Transverse colon (tissue), 4 donors: Measurements from ENCODE around the gene SLC22A23. TPM values are rescaled to one million over a fixed set of nuclear protein-coding genes. Genes with fewer than 3 reads are reported as not detected.
"Not testable (repeated sequence)": the region's sequence is repeated elsewhere in the genome, so short reads cannot be mapped to it uniquely, and the experiment has no call there.

ENCODE experiments used
- DNase-seq: peaks from one replicate; pipeline ENCODE4 v3.0.0-alpha.2; 2019
- H3K27ac ChIP-seq, 4 donors: fragments of 200-600 bp; sonication (generic); 2 replicates each; pipeline ENCODE4 v1.5.1; 2016 to 2018; ENCODE audit warnings: inconsistent platforms in 4 of 4
- H3K27me3 ChIP-seq: fragments of 200-600 bp; sonication (generic); 2 replicates; pipeline ENCODE4 v1.5.1; 2017; ENCODE audit warnings: inconsistent platforms
- H3K36me3 ChIP-seq, 4 donors: fragments of 200-600 bp; sonication (generic); 2 replicates each; pipeline ENCODE4 v1.5.1; 2017 to 2019; ENCODE audit warnings: inconsistent platforms in 4 of 4
- H3K4me1 ChIP-seq, 4 donors: fragments of 200-600 bp; sonication (generic); 2 replicates each; pipeline ENCODE4 v1.5.1; 2017 to 2020; ENCODE audit warnings: inconsistent platforms in 4 of 4
- H3K4me3 ChIP-seq, 4 donors: fragments of 200-600 bp; sonication (generic); 1 replicate in 1 of 4; 2 replicates in 3 of 4; pipeline versions ENCODE4 v1.5.1 to v1.6.1; 2017 to 2019; ENCODE audit warnings: inconsistent platforms in 4 of 4
- H3K9me3 ChIP-seq, 2 donors: fragments of 200-600 bp; sonication (generic); 2 replicates each; pipeline ENCODE4 v1.5.1; 2017 to 2019; ENCODE audit warnings: inconsistent platforms in 2 of 2
- CTCF ChIP-seq, 5 experiments: fragments of 200-600 bp in 3 of 5; fragments of 450-650 bp in 2 of 5; sonication (generic) in 3 of 5; IDR thresholded peaks; 1 replicate in 2 of 5; 2 replicates in 3 of 5; pipeline ENCODE4 v1.5.1; 2016 to 2017; ENCODE audit warnings: antibody characterized with exemption in 5 of 5, inconsistent platforms in 3 of 5, mild to moderate bottlenecking in 2 of 5, moderate library complexity in 1 of 5
- EP300 ChIP-seq: sonication (generic); formaldehyde crosslinking; IDR thresholded peaks from one replicate; pipeline ENCODE4 v1.6.1; 2017; ENCODE audit warnings: antibody characterized with exemption, low read depth
- POLR2A ChIP-seq: fragments of 450-650 bp; IDR thresholded peaks from one replicate; pipeline ENCODE4 v1.6.1; 2016; ENCODE audit warnings: antibody characterized with exemption, mild to moderate bottlenecking, moderate library complexity
- POLR2AphosphoS5 ChIP-seq, 3 donors: sonication (generic); formaldehyde crosslinking; IDR thresholded peaks; one replicate each; pipeline ENCODE4 v1.6.1; 2016; ENCODE audit warnings: antibody characterized with exemption in 3 of 3
- whole genome bisulfite sequencing, 2 donors: methylation state at CpG; one replicate each; pipeline ENCODE4 v1.1.5; 2018; ENCODE audit warnings: low coverage in 1 of 2; 5-methylcytosine and 5-hydroxymethylcytosine counted together
- in situ Hi-C, 4 donors: fragments of 200-750 bp; cut with MboI; loops; one replicate each; pipeline versions ENCODE4 v1.15.0 to v1.15.1; 2017; ENCODE audit warnings: low sequenced_read_pairs in 3 of 4, low pct_ligation_motif_present in 1 of 4, low pct_unique_long_range_greater_than_20kb in 1 of 4
- intact Hi-C: fragments of 100-400 bp; cut with DNase I; formaldehyde crosslinking; loops from one replicate; pipeline ENCODE4 v1.15.1; 2023; ENCODE audit warnings: low total_unique reads
- total RNA-seq, 4 donors: library from RNA; depleted of rRNA; stranded (reverse); fragments of >200 nt; gene quantifications; one replicate each; pipeline ENCODE4 v1.1.0, GENCODE V29; 2016

Gene SLC22A23
- total RNA-seq, 4 donors from 2014 or later, result 96.1 to 161 (median 117) TPM

GRCh38 chr6:3379482-3380060 is 77.3 kb downstream of the SLC22A23 start:
- no peaks in the 10 kb centered on the region for H3K9me3 ChIP-seq
- no peaks in the 10 kb centered on the region for H3K36me3 ChIP-seq
- H3K4me1 ChIP-seq, result peaks cover 16 to 44% (median 36%) of the 10 kb centered on the region in 4 donors
- H3K27me3 ChIP-seq, result no peaks in the 10 kb centered on the region
- WGBS, 2 donors, result 86 to 91% methylated on average over 5 to 10 of the region's 10 CpGs
- peak overlapping the region in 1 of 4 donors; percentile 78 for H3K27ac ChIP-seq
- TF ChIP-seq EP300 (no peak), POLR2AphosphoS5 (IDR thresholded peaks at IDR 0.05) (no peak), POLR2A (no peak), CTCF (IDR thresholded peaks at IDR 0.05) (no peak)
- no peak for DNase-seq
- intact Hi-C loops (no loop called here), in situ Hi-C loops (no loop called here)
- no peak overlapping the region for H3K4me3 ChIP-seq

- intact Hi-C loops, DNase-seq, in situ Hi-C loops, H3K27me3 ChIP-seq, H3K4me3 ChIP-seq, H3K27ac ChIP-seq, H3K9me3 ChIP-seq, H3K36me3 ChIP-seq: not testable (repeated sequence)
- H3K4me1 ChIP-seq, result peaks cover 13 to 43% (median 31%) of the 10 kb centered on the region in 4 donors
- WGBS, 2 donors, result 53% methylated on average over 4 of the region's 4 CpGs; no CpG with 5 or more reads in 1 of the 2 donors
Measured at GRCh38 chr6:3378808-3379207, 78.0 kb downstream of the SLC22A23 start.

GRCh38 chr6:3378398-3378782 is 78.5 kb downstream of the SLC22A23 start:
- 67 to 76% methylated on average over 1 to 6 of the region's 6 CpGs for WGBS, 2 donors
- in situ Hi-C loops, intact Hi-C loops, DNase-seq, H3K27me3 ChIP-seq, H3K27ac ChIP-seq, H3K9me3 ChIP-seq, H3K4me3 ChIP-seq, H3K36me3 ChIP-seq: not testable (repeated sequence)
- H3K4me1 ChIP-seq, result peaks cover 9 to 43% (median 28%) of the 10 kb centered on the region in 4 donors

GRCh38 chr6:3377536-3378397 is 79.1 kb downstream of the SLC22A23 start:
- in situ Hi-C loops (no loop called here), intact Hi-C loops (no loop called here)
- Histone ChIP-seq H3K4me1 (peaks cover 7 to 43% (median 29%) of the 10 kb centered on the region in 4 donors), H3K27ac (peak overlapping the region in 2 of 4 donors; percentile 22 to 48), H3K4me3 (no peak overlapping the region), H3K9me3 (no peaks in the 10 kb centered on the region), H3K27me3 (no peaks in the 10 kb centered on the region), H3K36me3 (no peaks in the 10 kb centered on the region)
- 82 to 90% methylated on average over 6 to 17 of the region's 17 CpGs for WGBS, 2 donors
- no peak for DNase-seq
- TF ChIP-seq POLR2AphosphoS5 (IDR thresholded peaks at IDR 0.05), result no peak
- no peak for TF ChIP-seq POLR2A
- no peak for TF ChIP-seq EP300
- TF ChIP-seq CTCF (IDR thresholded peaks at IDR 0.05), result no peak

- DNase-seq, result no peak
- H3K36me3 ChIP-seq, result no peaks in the 10 kb centered on the region
- in situ Hi-C loops (no loop called here), intact Hi-C loops (no loop called here)
- no peaks in the 10 kb centered on the region for H3K27me3 ChIP-seq
- no peak overlapping the region for H3K4me3 ChIP-seq
- TF ChIP-seq CTCF (IDR thresholded peaks at IDR 0.05) (no peak), POLR2A (no peak), POLR2AphosphoS5 (IDR thresholded peaks at IDR 0.05) (peak in 1 of 3 donors; percentile 32), EP300 (no peak)
- H3K4me1 ChIP-seq, result peaks cover 14 to 48% (median 29%) of the 10 kb centered on the region in 4 donors
- 70 to 75% methylated on average over 2 to 3 of the region's 3 CpGs for WGBS, 2 donors
- H3K9me3 ChIP-seq, result no peaks in the 10 kb centered on the region
- peak overlapping the region; percentile 0 to 48 (median 20) for H3K27ac ChIP-seq
Measured at GRCh38 chr6:3376893-3377535, 79.8 kb downstream of the SLC22A23 start.
